ENCODE data around the gene CFAP54.

CFAP54 gene

DNA sequence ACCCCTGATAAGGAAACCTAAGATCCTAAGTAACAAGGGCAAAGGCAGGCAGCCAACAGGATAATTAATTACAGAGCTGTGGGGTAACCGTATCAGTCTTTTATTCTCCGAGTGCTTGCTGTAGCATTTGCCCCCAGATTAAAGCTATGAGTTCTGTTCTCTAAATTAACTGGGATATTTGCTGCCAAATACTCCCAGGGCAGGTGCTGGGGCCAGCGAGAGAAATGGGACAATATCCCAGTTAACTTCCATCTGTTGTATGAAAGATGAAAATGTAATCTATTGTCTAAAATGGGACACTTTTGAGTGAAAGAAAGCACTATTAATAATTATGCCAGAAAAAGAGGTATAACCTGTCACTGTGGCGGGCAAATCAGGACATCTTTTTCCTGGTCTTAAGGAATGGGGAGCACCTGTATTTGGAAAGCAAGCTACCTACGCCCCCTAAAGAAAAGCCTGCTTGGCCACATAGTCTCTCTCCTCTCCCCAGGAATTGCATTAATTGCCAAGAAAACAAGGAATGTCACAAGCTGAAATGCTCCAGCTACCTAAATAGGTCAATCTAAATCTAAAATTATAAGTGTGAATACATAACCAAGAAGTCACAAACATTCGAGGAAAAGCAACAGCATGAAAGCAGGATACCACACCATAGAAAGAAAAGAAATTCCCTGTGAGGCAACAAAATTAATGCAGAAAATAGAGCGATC lies 26.7 kb upstream of the CFAP54 start:
- DNase-seq (ENCODE audit: low read depth), result no peak
- TF ChIP-seq, protein P1, sequence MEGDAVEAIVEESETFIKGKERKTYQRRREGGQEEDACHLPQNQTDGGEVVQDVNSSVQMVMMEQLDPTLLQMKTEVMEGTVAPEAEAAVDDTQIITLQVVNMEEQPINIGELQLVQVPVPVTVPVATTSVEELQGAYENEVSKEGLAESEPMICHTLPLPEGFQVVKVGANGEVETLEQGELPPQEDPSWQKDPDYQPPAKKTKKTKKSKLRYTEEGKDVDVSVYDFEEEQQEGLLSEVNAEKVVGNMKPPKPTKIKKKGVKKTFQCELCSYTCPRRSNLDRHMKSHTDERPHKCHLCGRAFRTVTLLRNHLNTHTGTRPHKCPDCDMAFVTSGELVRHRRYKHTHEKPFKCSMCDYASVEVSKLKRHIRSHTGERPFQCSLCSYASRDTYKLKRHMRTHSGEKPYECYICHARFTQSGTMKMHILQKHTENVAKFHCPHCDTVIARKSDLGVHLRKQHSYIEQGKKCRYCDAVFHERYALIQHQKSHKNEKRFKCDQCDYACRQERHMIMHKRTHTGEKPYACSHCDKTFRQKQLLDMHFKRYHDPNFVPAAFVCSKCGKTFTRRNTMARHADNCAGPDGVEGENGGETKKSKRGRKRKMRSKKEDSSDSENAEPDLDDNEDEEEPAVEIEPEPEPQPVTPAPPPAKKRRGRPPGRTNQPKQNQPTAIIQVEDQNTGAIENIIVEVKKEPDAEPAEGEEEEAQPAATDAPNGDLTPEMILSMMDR (conservative IDR thresholded peaks at IDR 0.05; ENCODE audit: control insufficient read depth, insufficient read depth, low read depth, low read length), result no peak
- no peak overlapping the region for H3K4me3 ChIP-seq (ENCODE audit: control insufficient read depth, low read depth, low read length)

DNA sequence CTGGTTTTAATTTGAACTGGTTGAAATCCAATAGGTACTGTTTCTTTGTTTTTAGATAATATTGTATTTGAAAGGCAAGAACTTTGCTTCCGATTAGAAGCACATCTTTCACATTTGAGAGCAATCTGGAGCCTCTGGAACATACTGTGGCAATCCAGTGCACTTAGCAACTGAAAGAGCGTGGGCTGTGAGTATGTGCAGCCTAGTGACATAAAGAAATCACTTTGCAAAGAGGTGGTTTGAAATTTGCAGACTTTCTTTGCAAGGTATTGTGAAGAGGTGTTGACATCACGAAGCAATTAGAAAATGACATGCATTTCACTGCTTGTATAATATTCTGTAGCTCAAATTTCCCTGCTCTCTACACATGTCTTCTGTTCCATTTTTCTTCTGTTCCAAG lies 23.5 kb upstream of the CFAP54 start:
- no peak for DNase-seq (ENCODE audit: low read depth)

DNA sequence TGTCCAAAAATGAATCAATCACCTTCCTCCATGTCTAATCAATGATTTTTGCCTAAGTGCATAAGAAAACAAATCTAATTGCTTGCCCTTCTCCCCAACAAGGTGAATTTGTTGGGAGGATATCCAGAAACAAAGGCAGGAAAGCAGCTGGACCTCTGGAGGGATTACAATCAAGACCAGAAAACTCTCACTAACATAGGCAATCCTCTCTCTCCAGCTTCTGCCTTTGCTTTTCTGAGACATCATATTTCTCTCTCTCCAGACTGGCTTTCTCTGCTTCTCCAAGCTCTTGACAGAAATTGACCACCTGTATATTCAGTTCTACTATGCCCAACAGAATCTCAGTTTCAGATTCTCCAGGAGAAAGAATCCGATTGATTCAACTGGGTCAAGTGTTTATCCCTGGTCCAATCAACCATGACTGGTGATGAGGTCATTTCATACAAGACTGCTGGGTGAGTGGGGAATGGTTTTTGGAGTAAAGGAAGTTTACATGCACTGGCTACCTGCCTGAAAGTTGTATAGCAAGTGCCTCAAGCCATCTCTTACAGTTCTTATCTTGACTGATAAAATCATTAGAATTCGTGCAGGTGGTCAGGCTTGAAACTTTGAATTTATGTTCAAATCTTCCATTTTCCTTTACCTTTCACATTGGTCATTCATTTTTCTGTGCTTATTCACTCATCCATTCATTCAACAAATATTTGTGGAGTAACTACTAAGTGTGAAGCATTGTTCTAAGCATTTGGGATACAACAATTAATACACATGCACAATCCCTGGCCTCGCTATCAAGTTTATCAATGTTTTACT lies 22.2 kb upstream of the CFAP54 start:
- H3K4me3 ChIP-seq (ENCODE audit: control insufficient read depth, low read depth, low read length), result no peak overlapping the region
- TF ChIP-seq, protein P1 (conservative IDR thresholded peaks at IDR 0.05; ENCODE audit: control insufficient read depth, insufficient read depth, low read depth, low read length), result no peak
- peak; percentile 45 for DNase-seq (ENCODE audit: low read depth)

More for the DNA sequence above, 23.5 kb upstream of the CFAP54 start:
- no peak overlapping the region for H3K4me3 ChIP-seq (ENCODE audit: control insufficient read depth, low read depth, low read length)
- TF ChIP-seq, protein P1 (conservative IDR thresholded peaks at IDR 0.05; ENCODE audit: control insufficient read depth, insufficient read depth, low read depth, low read length), result no peak

DNA sequence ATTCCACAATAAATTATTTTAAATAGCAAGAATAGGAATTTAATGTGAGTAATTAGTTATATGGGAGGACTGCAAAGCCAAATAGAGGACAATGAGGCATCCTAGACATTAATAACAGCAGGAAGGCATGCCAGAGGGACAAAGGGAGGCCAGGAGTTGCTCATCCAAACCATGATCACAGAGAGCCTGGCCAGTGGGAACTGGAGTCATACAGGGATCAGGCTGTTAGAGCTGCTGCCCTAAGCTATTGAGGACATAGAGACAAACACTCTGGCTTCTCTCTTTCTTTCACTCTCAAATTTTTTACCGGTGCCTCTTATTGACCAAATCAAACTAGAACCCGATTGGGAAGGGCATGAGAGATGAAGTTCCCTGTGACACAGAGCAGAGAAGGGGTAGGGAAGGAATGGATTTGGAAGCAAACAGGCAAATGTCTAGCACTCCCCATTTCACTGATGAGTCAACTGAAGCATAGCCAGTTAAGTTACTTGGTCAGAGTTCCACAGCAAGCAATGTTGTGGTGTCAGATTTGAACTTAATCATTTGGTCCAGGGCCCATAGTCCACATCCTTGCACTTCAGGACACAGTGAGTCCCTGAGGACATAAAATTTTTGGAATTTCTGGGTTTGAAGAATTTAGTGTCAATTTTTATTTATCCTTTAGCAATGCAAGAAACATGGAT lies 17.9 kb upstream of the CFAP54 start:
- no peak overlapping the region for H3K4me3 ChIP-seq (ENCODE audit: control insufficient read depth, low read depth, low read length)
- TF ChIP-seq, protein P1 (conservative IDR thresholded peaks at IDR 0.05; ENCODE audit: control insufficient read depth, insufficient read depth, low read depth, low read length), result no peak
- peak; percentile 93 for DNase-seq (ENCODE audit: low read depth)

DNA sequence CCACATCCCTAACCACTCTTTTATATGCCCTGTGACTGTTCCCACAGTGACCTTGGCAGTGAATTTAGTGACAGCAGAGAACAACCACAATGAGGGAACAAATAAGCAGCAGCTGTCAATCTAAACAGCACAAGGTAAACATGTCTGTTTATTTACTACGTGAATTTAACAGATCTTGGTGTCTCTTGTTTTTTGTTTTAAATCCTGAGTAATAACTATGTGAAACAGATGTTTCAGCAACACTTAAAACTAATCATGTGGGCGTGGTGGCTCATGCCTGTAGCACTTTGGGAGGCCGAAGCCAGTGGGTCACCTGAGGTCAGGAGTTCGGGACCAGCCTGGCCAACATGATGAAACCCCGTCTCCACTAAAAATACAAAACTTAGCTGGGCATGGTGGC lies 17.0 kb upstream of the CFAP54 start:
- H3K4me3 ChIP-seq (ENCODE audit: control insufficient read depth, low read depth, low read length), result no peak overlapping the region
- TF ChIP-seq, protein P1 (conservative IDR thresholded peaks at IDR 0.05; ENCODE audit: control insufficient read depth, insufficient read depth, low read depth, low read length), result no peak
- DNase-seq (ENCODE audit: low read depth), result peak; percentile 71

DNA sequence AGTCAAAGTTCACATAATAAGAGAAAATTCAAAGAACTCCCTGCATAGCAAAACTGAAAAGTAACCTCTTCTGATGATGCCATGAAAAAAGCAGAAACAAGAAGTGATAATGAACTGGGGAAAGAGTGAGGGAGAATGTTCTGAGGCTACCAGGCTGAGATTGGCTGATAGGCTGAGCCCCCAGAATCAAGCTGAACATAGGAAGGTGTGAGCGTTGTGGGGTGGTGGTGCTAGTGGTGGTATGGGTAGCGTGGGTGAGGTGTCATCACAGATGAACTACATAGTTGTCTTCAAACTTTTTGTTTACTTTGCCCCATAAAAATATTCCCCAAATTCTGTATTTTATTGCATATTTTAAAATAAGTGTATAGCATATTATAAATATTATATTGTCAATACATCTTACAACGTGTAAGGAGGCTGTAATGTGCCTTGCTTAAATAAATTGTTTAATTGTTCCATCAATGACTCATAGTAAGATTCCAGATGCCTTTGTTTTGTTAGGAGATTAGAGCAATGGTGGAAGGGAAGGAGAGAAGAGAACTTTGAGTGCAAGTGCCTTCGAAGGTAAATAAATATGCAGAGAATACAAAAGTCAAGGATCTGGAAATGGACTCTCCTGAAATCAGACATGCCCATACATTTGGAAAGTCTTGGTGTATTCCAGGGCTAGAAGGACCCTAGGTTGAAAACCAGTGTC lies 15.8 kb upstream of the CFAP54 start:
- no peak overlapping the region for H3K4me3 ChIP-seq (ENCODE audit: control insufficient read depth, low read depth, low read length)
- TF ChIP-seq, protein P1 (conservative IDR thresholded peaks at IDR 0.05; ENCODE audit: control insufficient read depth, insufficient read depth, low read depth, low read length), result no peak
- no peak for DNase-seq (ENCODE audit: low read depth)

All from fibroblast of mammary gland (primary cell).